NOMO-1 (cell line): ENCODE results near the gene ME3.
A peak's percentile ranks its signal among the peaks of the same experiment; 100 is the strongest.
"Not testable (repeated sequence)": the region's sequence is repeated elsewhere in the genome, so short reads cannot be mapped to it uniquely, and the experiment has no call there.

ENCODE experiments used
- DNase-seq, 2 experiments: peaks; one replicate each; lab custom pipeline; 2025; ENCODE audit not compliant: unreplicated experiment in 2 of 2; lab: John Stamatoyannopoulos, UW

Gene ME3

GRCh38 chr11:86666193-86666592, 6.2 kb downstream of the ME3 start:
- no peak for DNase-seq

- no peak for DNase-seq
Measured at GRCh38 chr11:86664930-86665329, 7.5 kb downstream of the ME3 start.

DNA sequence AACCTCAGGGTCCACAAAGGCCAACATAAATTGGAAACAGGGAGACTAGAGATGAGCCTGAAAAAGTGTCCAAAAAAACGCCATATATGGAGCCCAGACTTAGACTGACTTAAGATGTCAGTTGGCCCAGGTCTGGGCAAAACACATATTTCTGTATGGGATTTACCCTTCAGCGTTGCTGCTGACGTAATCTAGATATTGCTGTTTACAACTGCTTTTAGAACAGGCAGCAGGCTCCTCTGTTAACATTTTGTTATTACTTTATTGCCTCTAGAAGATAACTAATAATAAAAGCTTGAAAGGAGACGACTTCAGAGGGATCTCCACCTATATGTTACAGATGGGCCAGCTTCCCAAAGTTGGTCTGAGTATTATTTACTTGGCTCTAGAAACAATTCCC, 8.7 kb downstream of the ME3 start:
- no peak for DNase-seq

- no peak for DNase-seq
Measured at GRCh38 chr11:86663291-86663690, 9.1 kb downstream of the ME3 start.

- no peak for DNase-seq
Measured at GRCh38 chr11:86660736-86661135, 11.7 kb downstream of the ME3 start.

GRCh38 chr11:86660088-86660487, 12.3 kb downstream of the ME3 start:
- DNase-seq = no peak

- no peak for DNase-seq
Measured at GRCh38 chr11:86658534-86658933, 13.9 kb downstream of the ME3 start.

- not testable (repeated sequence) for DNase-seq
Measured at GRCh38 chr11:86645212-86645611, 27.2 kb downstream of the ME3 start.

- no peak for DNase-seq
Measured at GRCh38 chr11:86644291-86644690, 28.1 kb downstream of the ME3 start.

- DNase-seq = no peak
Measured at GRCh38 chr11:86641537-86642261, 30.7 kb downstream of the ME3 start.

DNA sequence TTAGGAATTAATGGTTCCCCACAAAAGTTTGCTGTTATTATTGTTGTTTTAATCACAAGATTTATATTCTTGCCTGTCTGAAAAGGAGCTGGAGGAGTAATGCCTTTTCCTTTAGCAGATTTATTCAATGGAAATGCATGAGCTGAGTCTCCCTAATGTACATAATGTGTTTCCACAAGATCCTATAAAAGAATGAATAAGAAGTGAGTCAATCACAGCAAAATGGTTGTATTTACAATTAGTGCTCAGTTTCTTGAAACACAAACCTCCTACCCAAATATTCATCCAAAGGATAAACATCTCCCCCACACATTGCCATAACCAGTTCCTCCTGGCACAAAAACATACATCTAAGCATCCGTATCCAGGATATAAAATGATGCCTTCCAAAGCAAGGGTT, 33.3 kb downstream of the ME3 start:
- DNase-seq = no peak

- DNase-seq = no peak
Measured at GRCh38 chr11:86638673-86639072, 33.7 kb downstream of the ME3 start.

DNA sequence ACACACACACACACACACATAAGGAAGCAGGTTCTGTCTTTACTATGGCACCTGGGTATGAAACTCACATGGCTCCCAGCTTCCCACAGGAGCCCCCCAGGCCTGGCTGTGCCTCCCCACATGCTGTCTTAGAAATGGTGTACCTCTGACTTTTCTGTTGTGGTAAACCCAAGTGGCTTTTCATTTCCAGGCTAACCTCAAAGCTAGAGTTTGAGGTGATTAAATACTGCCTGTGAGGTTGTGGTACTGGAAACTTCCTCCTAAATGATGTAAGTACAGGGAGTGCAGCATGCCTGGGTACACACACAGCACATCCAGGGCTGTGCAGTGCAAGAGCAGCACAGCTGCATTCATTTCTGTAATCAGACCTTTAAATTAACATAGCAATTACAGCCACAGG, 34.4 kb downstream of the ME3 start:
- DNase-seq = peak; percentile 5 to 36

DNA sequence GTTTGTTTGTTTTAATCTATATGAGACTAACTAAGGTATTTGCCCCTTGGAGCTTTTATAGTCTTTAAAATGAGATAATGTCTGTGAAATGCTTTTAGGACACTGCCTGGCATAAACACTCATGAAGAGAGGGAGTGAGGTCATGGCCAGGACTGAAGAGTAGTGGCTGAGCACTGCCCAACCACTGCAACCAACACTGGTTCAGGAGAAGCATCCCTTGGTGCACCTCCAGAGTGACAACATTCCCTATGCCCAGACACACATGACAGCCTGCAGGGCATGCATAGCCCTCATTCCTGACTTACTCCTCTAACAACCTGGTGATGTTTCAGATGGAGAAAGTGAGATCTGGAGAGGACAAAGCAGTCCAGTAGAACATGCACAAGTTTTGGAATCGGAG, 36.1 kb downstream of the ME3 start:
- no peak for DNase-seq

- peak in 1 of 2 experiments; percentile 23 for DNase-seq
Measured at GRCh38 chr11:86632499-86633269, 39.7 kb downstream of the ME3 start.

DNA sequence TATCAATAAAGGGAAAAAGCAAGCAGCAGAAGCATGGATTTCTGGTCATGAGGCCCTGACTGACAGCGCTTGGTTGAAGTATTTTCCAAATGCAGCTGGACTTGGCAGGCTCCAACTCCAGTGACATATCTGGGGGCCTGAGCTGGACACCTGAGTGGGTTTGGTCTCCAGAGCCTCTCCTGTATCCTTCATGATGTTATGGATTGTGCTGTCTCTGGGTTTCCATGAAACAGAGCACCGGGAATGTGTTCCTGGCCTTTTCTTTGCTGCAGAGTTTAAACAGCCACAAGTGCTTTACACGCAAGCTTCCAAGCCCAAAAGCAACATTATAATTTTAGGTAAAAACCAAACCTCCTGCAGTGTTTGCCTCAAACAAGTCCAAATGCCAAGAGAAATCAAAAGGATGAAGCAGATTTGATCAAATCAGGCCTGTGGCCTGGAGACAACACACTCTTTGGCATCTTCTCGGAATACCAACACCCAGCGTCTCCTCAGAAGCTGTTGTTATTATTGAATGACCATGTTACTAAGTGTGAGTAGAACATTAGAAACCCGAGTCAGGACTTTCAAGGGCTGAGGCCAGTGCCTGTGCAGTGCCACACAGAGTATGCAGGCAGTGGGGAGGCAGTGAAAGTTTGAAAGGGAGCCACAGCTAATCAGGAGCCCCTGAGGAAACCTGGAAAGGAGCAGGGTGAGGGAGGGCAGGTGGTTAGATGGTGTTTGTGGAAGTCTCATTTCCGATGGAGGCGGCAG, 42.0 kb downstream of the ME3 start:
- no peak for DNase-seq

DNA sequence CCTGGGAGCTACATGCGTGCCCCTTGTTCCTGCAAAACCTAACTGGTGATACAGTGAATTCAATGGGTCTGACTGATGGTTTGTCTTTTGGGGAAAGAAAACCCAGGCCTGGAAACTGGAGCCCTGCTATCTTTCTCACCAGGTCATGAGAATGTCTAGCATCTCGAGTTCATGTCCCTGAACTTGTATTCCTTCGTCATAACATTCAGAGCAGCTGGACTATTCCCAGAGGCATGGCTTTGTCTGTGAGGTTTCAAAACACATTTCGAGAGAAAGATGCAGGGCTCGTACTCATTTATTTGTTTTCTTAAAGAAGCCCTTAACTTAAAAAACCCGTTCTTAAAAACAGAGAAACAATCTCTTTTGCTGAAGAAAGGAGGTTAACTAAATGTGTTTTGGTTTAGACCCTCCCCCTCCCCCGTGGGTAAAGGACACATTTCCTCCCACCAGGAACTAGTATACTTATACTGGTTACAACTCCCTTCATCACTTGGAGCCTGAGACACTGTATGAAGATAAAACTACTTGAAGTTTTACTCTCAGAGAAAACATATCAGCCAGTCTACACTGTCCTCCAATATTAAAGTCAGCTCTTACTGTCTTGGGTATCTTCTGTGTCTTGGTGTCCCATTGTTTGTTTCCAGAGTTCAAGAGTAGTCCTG, 43.2 kb downstream of the ME3 start:
- DNase-seq = no peak

DNA sequence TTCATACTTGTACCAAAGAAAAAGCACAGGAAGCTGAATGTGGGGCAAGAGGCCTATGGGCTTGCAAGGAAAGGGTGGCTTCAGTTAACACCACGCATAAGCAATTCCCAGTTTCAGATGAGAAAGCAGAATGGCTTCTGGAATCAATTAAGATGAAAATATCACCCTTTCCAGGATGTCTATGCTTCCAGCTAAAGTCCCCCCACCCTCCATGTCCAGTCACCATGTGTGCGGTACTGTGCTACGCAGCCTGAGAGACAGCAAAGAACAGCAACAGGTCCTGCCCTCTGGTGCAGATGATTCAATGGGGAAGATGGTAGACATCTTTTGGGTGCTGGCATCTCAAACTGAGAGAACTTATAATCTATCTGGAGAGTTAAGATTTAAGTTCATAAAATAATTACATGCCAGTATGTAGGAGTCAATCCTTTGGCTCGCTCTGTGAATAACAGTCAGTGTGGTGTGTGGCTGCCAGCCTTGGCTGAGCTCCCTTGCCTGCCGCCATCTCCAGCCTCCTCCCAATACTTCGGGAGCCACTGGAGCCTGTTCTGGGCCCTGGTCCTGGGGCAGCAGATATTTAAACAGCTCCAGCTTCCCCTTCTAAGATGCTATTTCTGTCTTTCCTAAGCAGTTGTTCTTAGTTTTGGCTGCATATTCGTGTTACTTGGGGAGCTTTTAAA, 44.5 kb downstream of the ME3 start:
- no peak for DNase-seq

- DNase-seq = peak; percentile 5 to 53
Measured at GRCh38 chr11:86625981-86626380, 46.4 kb downstream of the ME3 start.

- no peak for DNase-seq
Measured at GRCh38 chr11:86625544-86625943, 46.9 kb downstream of the ME3 start.

DNA sequence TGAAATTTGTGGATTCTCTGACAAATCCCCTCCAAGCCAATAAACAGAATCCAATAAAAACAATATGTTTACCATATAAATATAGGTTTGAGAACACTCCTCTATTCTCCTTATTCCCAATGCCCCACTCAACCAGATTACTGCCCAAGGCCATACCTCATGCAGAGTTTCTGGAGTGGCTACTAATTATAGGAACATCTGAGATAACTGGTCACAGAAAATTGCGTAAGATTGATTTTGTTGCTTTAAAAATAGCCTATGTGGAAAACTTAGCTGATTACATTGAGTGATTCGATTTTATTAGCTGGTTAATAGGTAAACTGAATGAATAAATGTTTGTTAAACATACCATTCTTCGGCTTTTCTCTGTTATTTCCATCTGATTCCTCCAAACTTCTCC, 48.0 kb downstream of the ME3 start:
- DNase-seq = no peak
